GM18861 (cell line): ENCODE measurements around the gene TST.

ENCODE experiments used
- ATAC-seq: cut with Tn5 transposase; IDR thresholded peaks from one replicate; pipeline ENCODE4 v1.9.1; 2021; ENCODE audit not compliant: unreplicated experiment

Gene TST

GRCh38 chr22:37054056-37054395, 34.8 kb upstream of the TST start:
- ATAC-seq: no peak

- no peak for ATAC-seq
Measured at GRCh38 chr22:37053310-37054055, 34.2 kb upstream of the TST start.

GRCh38 chr22:37052386-37053309, 33.4 kb upstream of the TST start:
- ATAC-seq: no peak

GRCh38 chr22:37051391-37052385, 32.4 kb upstream of the TST start, which contains the start of gene KCTD17:
TSS of gene KCTD17 (plus strand) at chr22:37051742. CDS start at chr22:37051761, 19 bp downstream.
- ATAC-seq: peak; percentile 45

- no peak for ATAC-seq
Measured at GRCh38 chr22:37050913-37051312, 31.7 kb upstream of the TST start.

- ATAC-seq: no peak
Measured at GRCh38 chr22:37049224-37049623, 30.0 kb upstream of the TST start.

- no peak for ATAC-seq
Measured at GRCh38 chr22:37048133-37048532, 28.9 kb upstream of the TST start.

- ATAC-seq: no peak
Measured at GRCh38 chr22:37047006-37047405, 27.8 kb upstream of the TST start.

GRCh38 chr22:37046589-37046988, 27.3 kb upstream of the TST start:
- no peak for ATAC-seq

GRCh38 chr22:37045958-37046357, 26.7 kb upstream of the TST start:
- no peak for ATAC-seq

GRCh38 chr22:37044634-37045625, 25.7 kb upstream of the TST start:
- ATAC-seq: no peak

GRCh38 chr22:37043828-37044538, 24.7 kb upstream of the TST start:
- no peak for ATAC-seq

GRCh38 chr22:37043209-37043827, 24.1 kb upstream of the TST start:
- no peak for ATAC-seq

GRCh38 chr22:37039466-37039865, 20.2 kb upstream of the TST start:
- no peak for ATAC-seq

GRCh38 chr22:37037669-37038068, 18.4 kb upstream of the TST start:
- no peak for ATAC-seq

GRCh38 chr22:37036655-37037377, 17.6 kb upstream of the TST start:
- no peak for ATAC-seq

- no peak for ATAC-seq
Measured at GRCh38 chr22:37033605-37034430, 14.6 kb upstream of the TST start.
